Measurements from ENCODE around the gene UGCG. TPM values are rescaled to one million over a fixed set of nuclear protein-coding genes. Genes with fewer than 3 reads are reported as not detected.

The UGCG gene
- total RNA-seq, 1 donor from 2014 or later, result 48.1 TPM

DNA sequence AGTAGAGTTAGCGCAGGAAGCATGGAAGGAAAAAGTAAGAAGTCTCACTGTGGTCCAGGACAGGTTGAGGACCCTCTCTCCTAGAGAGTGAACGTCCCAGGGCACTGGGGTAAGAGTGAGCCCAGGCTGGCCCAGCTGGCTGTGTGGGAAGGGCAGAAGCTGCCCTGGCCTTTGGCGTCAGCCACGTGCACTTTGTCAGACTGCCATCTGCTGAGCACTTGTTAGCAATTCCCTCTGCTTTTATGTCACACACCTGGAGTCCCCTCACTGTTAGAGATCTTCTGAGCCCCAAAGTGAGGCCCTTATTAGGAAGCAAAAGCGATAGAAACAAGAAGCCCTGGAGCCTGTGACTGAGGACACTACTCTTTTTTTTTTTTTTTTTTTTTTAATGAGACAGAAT is 79.1 kb downstream of the UGCG start:
- no peaks in the 10 kb centered on the region for H3K27me3 ChIP-seq
- H3K79me2 ChIP-seq (ENCODE audit: low read depth), result no peaks in the 10 kb centered on the region
- no peaks in the 10 kb centered on the region for H4K20me1 ChIP-seq (ENCODE audit: low read depth)
- Mint-ChIP-seq H3K27me3 (ENCODE audit: insufficient read depth, low read depth) (peaks cover 4% of the 10 kb centered on the region), H3K4me3 (no peak overlapping the region), H3K36me3 (no peaks in the 10 kb centered on the region), H3K9me3 (no peaks in the 10 kb centered on the region), H3K27ac (no peak overlapping the region), H3K4me1 (peaks cover 16% of the 10 kb centered on the region)
- H3K4me3 ChIP-seq, result no peak overlapping the region
- TF ChIP-seq EZH2phosphoT487 (IDR thresholded peaks at IDR 0.05), result no peak
- TF ChIP-seq, protein P1, sequence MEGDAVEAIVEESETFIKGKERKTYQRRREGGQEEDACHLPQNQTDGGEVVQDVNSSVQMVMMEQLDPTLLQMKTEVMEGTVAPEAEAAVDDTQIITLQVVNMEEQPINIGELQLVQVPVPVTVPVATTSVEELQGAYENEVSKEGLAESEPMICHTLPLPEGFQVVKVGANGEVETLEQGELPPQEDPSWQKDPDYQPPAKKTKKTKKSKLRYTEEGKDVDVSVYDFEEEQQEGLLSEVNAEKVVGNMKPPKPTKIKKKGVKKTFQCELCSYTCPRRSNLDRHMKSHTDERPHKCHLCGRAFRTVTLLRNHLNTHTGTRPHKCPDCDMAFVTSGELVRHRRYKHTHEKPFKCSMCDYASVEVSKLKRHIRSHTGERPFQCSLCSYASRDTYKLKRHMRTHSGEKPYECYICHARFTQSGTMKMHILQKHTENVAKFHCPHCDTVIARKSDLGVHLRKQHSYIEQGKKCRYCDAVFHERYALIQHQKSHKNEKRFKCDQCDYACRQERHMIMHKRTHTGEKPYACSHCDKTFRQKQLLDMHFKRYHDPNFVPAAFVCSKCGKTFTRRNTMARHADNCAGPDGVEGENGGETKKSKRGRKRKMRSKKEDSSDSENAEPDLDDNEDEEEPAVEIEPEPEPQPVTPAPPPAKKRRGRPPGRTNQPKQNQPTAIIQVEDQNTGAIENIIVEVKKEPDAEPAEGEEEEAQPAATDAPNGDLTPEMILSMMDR (IDR thresholded peaks at IDR 0.05), result peak; percentile 27
- H3K4me2 ChIP-seq, result no peak overlapping the region
- no peak overlapping the region for H2AFZ ChIP-seq (replicated peaks)
- H3K4me1 ChIP-seq, result no peaks in the 10 kb centered on the region
- no peak overlapping the region for H3K27ac ChIP-seq
- DNase-seq (ENCODE audit: low spot score), result peak; percentile 40
- no peaks in the 10 kb centered on the region for H3K9me3 ChIP-seq (ENCODE audit: low read depth)
- no peaks in the 10 kb centered on the region for H3K36me3 ChIP-seq
- H3K9ac ChIP-seq, result no peak overlapping the region
- no peaks in the 10 kb centered on the region for H3F3A ChIP-seq (ENCODE audit: low read depth)

DNA sequence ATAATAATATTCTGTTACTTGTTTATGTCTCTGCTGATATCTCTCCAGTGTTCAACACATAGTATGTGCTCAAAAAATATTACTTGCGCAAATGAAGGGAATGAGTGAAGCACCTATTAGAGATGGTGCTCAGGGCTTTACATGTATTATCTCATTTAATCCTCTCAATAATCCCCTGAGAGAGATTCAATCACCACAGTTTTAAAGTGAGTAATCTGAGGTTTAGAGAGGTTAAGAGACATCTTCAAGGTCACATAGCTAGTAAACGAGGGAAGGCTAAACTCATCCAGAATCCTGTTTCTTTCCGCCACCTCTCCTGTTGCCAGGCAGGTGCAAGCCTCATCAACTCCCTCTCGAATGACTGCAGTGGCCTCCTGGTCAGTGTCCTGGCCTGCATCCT is 82.0 kb downstream of the UGCG start:
- Histone ChIP-seq H3K4me3 (no peak overlapping the region), H4K20me1 (ENCODE audit: low read depth) (no peaks in the 10 kb centered on the region), H3K9me3 (ENCODE audit: low read depth) (no peaks in the 10 kb centered on the region), H3K79me2 (ENCODE audit: low read depth) (no peaks in the 10 kb centered on the region), H3K9ac (no peak overlapping the region), H3K4me1 (no peaks in the 10 kb centered on the region), H2AFZ (replicated peaks) (no peak overlapping the region), H3K27ac (no peak overlapping the region), H3F3A (ENCODE audit: low read depth) (no peaks in the 10 kb centered on the region), H3K36me3 (no peaks in the 10 kb centered on the region), H3K4me2 (no peak overlapping the region), H3K27me3 (no peaks in the 10 kb centered on the region)
- Mint-ChIP-seq H3K9me3 (no peaks in the 10 kb centered on the region), H3K36me3 (no peaks in the 10 kb centered on the region), H3K27ac (no peak overlapping the region), H3K4me1 (peaks cover 17% of the 10 kb centered on the region), H3K4me3 (no peak overlapping the region), H3K27me3 (ENCODE audit: insufficient read depth, low read depth) (peaks cover 9% of the 10 kb centered on the region)
- no peak for DNase-seq (ENCODE audit: low spot score)
- no peak for TF ChIP-seq EZH2 (IDR thresholded peaks at IDR 0.05)
- no peak for TF ChIP-seq EZH2phosphoT487 (IDR thresholded peaks at IDR 0.05)
- TF ChIP-seq, protein P1 (IDR thresholded peaks at IDR 0.05), result no peak

DNA sequence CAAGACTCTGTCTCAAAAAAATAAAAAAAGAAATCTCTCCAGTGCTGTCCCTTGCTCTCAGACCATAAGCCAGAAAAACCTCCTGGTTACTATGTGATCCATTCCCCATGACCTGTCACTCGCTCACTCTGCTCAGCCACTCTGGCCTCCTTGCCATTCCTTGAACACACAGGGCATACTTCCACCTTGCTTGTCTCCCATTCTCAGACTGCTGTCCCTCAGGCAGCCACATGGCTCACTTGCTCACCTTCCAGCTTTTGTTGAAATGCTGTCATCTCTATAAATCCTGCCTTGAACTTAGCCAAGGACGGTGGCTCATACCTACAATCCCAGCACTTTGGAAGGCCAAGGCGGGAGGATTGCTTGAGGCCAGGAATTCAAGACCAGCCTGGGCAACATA is 82.9 kb downstream of the UGCG start:
- Histone ChIP-seq H3K9me3 (ENCODE audit: low read depth) (no peaks in the 10 kb centered on the region), H3K4me3 (no peak overlapping the region), H3K9ac (no peak overlapping the region), H3K36me3 (no peaks in the 10 kb centered on the region), H3K4me2 (no peak overlapping the region), H3K27me3 (no peaks in the 10 kb centered on the region), H4K20me1 (ENCODE audit: low read depth) (no peaks in the 10 kb centered on the region), H3K27ac (no peak overlapping the region), H2AFZ (replicated peaks) (no peak overlapping the region), H3F3A (ENCODE audit: low read depth) (no peaks in the 10 kb centered on the region), H3K79me2 (ENCODE audit: low read depth) (no peaks in the 10 kb centered on the region), H3K4me1 (no peaks in the 10 kb centered on the region)
- Mint-ChIP-seq H3K9me3 (no peaks in the 10 kb centered on the region), H3K36me3 (no peaks in the 10 kb centered on the region), H3K27me3 (ENCODE audit: insufficient read depth, low read depth) (peaks cover 9% of the 10 kb centered on the region), H3K27ac (no peak overlapping the region), H3K4me1 (peaks cover 17% of the 10 kb centered on the region), H3K4me3 (no peak overlapping the region)
- no peak for DNase-seq (ENCODE audit: low spot score)
- TF ChIP-seq, protein P1 (IDR thresholded peaks at IDR 0.05), result no peak
- TF ChIP-seq EZH2 (IDR thresholded peaks at IDR 0.05), result no peak
- TF ChIP-seq EZH2phosphoT487 (IDR thresholded peaks at IDR 0.05), result no peak

All from neural progenitor cell (in vitro differentiated cells).